CD4-positive, alpha-beta T cell treated with Interferon alpha-2 for 1 hour (primary cell): ENCODE data around the gene LOC128125822.
"Not testable (repeated sequence)": the region's sequence is repeated elsewhere in the genome, so short reads cannot be mapped to it uniquely, and the experiment has no call there.

Experiments used
- DNase-seq, 2 donors: peaks; one replicate each; pipeline ENCODE4 v3.0.0-alpha.2; 2020 to 2022

Gene LOC128125822

GRCh38 chr6:63572044-63572746 lies at the start of gene LOC128125822, which contains the start of gene PTP4A1:
TSS of gene LOC128125822 (plus strand) at chr6:63572480.
TSS of gene PTP4A1 (plus strand) at chr6:63572480. CDS start at chr6:63576881, 4,401 bp downstream.
- peak; percentile 97 for DNase-seq

GRCh38 chr6:63522911-63523287 lies 49.4 kb upstream of the LOC128125822 start:
- not testable (repeated sequence) for DNase-seq

GRCh38 chr6:63523630-63524029 lies 48.6 kb upstream of the LOC128125822 start:
- DNase-seq: no peak

GRCh38 chr6:63525186-63525878 lies 46.9 kb upstream of the LOC128125822 start:
- peak in 1 of 2 donors; percentile 16 for DNase-seq

GRCh38 chr6:63526931-63527330 lies 45.3 kb upstream of the LOC128125822 start:
- no peak for DNase-seq

- DNase-seq: no peak
These were observed 44.4 kb upstream of the LOC128125822 start for GRCh38 chr6:63527658-63528514.

- DNase-seq: peak in 1 of 2 donors; percentile 22
These were observed 42.8 kb upstream of the LOC128125822 start for GRCh38 chr6:63529498-63529897.

- no peak for DNase-seq
These were observed 42.1 kb upstream of the LOC128125822 start for GRCh38 chr6:63530182-63530581.

- DNase-seq: no peak
These were observed 41.3 kb upstream of the LOC128125822 start for GRCh38 chr6:63530991-63531390.

GRCh38 chr6:63533026-63533425 lies 39.3 kb upstream of the LOC128125822 start:
- DNase-seq: no peak

- DNase-seq: no peak
These were observed 38.3 kb upstream of the LOC128125822 start for GRCh38 chr6:63533952-63534351.

GRCh38 chr6:63537201-63537958 lies 34.9 kb upstream of the LOC128125822 start:
- DNase-seq: no peak

- no peak for DNase-seq
These were observed 34.4 kb upstream of the LOC128125822 start for GRCh38 chr6:63537959-63538300.

GRCh38 chr6:63538550-63538949 lies 33.7 kb upstream of the LOC128125822 start:
- no peak for DNase-seq

- no peak for DNase-seq
These were observed 29.3 kb upstream of the LOC128125822 start for GRCh38 chr6:63543001-63543400.

- no peak for DNase-seq
These were observed 28.3 kb upstream of the LOC128125822 start for GRCh38 chr6:63543982-63544381.

- DNase-seq: no peak
These were observed 26.0 kb upstream of the LOC128125822 start for GRCh38 chr6:63546236-63546635.

- no peak for DNase-seq
These were observed 25.6 kb upstream of the LOC128125822 start for GRCh38 chr6:63546697-63547096.

GRCh38 chr6:63549076-63549475 lies 23.2 kb upstream of the LOC128125822 start:
- no peak for DNase-seq

- no peak for DNase-seq
These were observed 19.1 kb upstream of the LOC128125822 start for GRCh38 chr6:63553208-63553607.

GRCh38 chr6:63553900-63554299 lies 18.4 kb upstream of the LOC128125822 start:
- DNase-seq: no peak

GRCh38 chr6:63554782-63555181 lies 17.5 kb upstream of the LOC128125822 start:
- DNase-seq: no peak

GRCh38 chr6:63556369-63556768 lies 15.9 kb upstream of the LOC128125822 start:
- no peak for DNase-seq
